Measurements from ENCODE around the gene MEIOB. TPM values are rescaled to one million over a fixed set of nuclear protein-coding genes. Genes with fewer than 3 reads are reported as not detected.
"Not testable (repeated sequence)": the region's sequence is repeated elsewhere in the genome, so short reads cannot be mapped to it uniquely, and the experiment has no call there.

The MEIOB gene
- total RNA-seq, 2 donors from 2014 or later: 0.53 to 0.94 TPM

- Mint-ChIP-seq H3K4me3 (no peak overlapping the region), H3K9me3 (no peaks in the 10 kb centered on the region), H3K4me1 (ENCODE audit: low read depth) (no peaks in the 10 kb centered on the region), H3K27ac (no peak overlapping the region), H3K36me3 (ENCODE audit: insufficient read depth in 2 of 2) (no peaks in the 10 kb centered on the region), H3K27me3 (ENCODE audit: low read depth) (peaks cover 32% of the 10 kb centered on the region)
- no peak for ATAC-seq (replicated peaks in 1 of 2)
- DNase-seq: no peak
These were observed 5.8 kb upstream of the MEIOB start for GRCh38 chr16:1877804-1878203.

GRCh38 chr16:1877089-1877488 lies 5.1 kb upstream of the MEIOB start:
- Mint-ChIP-seq H3K27ac (no peak overlapping the region), H3K27me3 (ENCODE audit: low read depth) (peaks cover 38% of the 10 kb centered on the region), H3K9me3 (no peaks in the 10 kb centered on the region)

GRCh38 chr16:1876468-1876867 lies 4.5 kb upstream of the MEIOB start:
- ATAC-seq (replicated peaks in 1 of 2) (peak; percentile 57 to 78), DNase-seq (peak in 1 of 2 donors; percentile 18)
- Mint-ChIP-seq H3K27me3 (ENCODE audit: low read depth) (peaks cover 40% of the 10 kb centered on the region), H3K36me3 (ENCODE audit: insufficient read depth in 2 of 2) (no peaks in the 10 kb centered on the region), H3K4me3 (no peak overlapping the region), H3K9me3 (no peaks in the 10 kb centered on the region), H3K27ac (no peak overlapping the region), H3K4me1 (ENCODE audit: low read depth) (peaks cover 5% of the 10 kb centered on the region)

More at GRCh38 chr16:1877089-1877488, 5.1 kb upstream of the MEIOB start:
- DNase-seq: no peak
- no peak for ATAC-seq (replicated peaks in 1 of 2)
- H3K36me3 Mint-ChIP-seq (ENCODE audit: insufficient read depth in 2 of 2): no peaks in the 10 kb centered on the region
- H3K4me1 Mint-ChIP-seq (ENCODE audit: low read depth): peaks cover 5% of the 10 kb centered on the region
- H3K4me3 Mint-ChIP-seq: no peak overlapping the region

DNA sequence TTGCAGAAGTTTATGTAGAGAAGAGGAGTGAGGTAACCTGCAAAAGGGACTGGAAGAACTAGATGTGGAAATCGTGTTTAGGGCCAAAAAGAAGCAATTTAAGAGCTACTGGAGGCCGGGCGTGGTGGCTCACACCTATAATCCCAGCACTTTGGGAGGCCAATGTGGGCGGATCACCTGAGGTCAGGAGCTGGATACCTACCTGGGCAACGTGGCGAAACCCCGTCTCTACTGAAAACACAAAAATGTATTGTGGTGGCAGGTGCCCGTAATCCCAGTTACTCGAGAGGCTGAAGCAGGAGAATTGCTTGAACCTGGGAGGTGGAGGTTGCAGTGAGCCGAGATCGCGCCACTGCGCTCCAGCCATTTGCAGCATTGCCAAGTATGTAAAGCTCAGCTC lies 4.1 kb upstream of the MEIOB start:
- H3K27ac Mint-ChIP-seq; ATAC-seq (replicated peaks in 1 of 2); H3K9me3 Mint-ChIP-seq; H3K4me3 Mint-ChIP-seq; DNase-seq; H3K4me1 Mint-ChIP-seq (ENCODE audit: low read depth); H3K36me3 Mint-ChIP-seq (ENCODE audit: insufficient read depth in 2 of 2): not testable (repeated sequence)
- peaks cover 40% of the 10 kb centered on the region for H3K27me3 Mint-ChIP-seq (ENCODE audit: low read depth)

DNA sequence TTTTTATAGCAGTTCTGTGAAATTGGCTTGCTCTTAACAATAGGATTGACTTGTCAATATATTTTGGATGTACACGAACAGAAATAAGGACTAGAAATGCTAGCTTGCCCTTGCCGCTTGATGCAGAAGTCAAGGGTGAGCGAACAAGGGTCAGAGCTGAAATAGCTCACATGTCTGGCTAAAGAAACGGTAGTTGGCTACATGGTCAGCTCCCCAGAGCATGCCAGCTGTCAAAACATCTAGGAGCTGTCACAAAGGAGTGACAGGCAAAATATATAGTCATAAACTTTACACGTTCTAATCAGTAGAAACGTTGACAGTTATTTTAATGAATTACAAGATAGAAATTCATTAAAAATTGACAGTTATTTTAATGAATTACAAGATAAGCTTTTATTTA lies 2.9 kb upstream of the MEIOB start:
- H3K27me3 Mint-ChIP-seq (ENCODE audit: low read depth): peaks cover 40% of the 10 kb centered on the region
- no peak overlapping the region for H3K4me3 Mint-ChIP-seq
- H3K27ac Mint-ChIP-seq: no peak overlapping the region
- DNase-seq: no peak
- H3K9me3 Mint-ChIP-seq: no peaks in the 10 kb centered on the region
- no peaks in the 10 kb centered on the region for H3K36me3 Mint-ChIP-seq (ENCODE audit: insufficient read depth in 2 of 2)
- no peak for ATAC-seq (replicated peaks in 1 of 2)
- H3K4me1 Mint-ChIP-seq (ENCODE audit: low read depth): peaks cover 5% of the 10 kb centered on the region

DNA sequence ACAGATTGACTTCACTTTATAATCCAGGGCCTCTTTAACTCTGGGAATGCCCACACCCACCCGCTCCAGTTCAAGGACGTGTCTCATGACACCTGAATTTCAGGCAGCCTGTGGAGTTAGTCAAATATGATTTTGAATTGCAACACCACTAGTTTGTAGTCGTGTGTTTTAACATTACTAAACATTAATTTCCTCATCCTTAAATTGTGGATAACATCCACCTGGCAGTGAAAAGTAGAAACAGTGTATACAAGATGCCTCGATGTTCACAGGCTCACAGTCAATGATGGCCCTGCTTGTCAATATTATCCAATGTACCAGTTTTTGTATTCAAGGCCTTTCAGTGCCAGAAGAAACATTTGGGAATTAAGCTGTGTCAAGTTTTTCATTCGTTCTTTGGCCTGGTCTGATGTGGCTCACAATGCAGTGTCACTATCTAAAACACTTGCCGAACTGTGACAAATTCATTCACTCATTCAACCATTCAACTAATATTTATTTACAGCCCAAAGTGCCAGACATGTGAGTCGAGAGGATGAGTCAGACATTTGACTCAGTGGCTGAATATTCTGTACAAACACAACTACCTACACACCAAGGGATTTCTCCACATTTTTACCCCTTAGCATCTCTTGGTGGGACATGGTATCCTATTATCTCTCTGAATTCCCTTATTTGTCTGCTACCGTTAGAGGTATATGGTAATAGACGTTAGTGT lies 1.4 kb downstream of the MEIOB start:
- peaks cover 25% of the 10 kb centered on the region for H3K27me3 Mint-ChIP-seq (ENCODE audit: low read depth)
- ATAC-seq (replicated peaks in 1 of 2): no peak
- H3K9me3 Mint-ChIP-seq: no peaks in the 10 kb centered on the region
- H3K36me3 Mint-ChIP-seq (ENCODE audit: insufficient read depth in 2 of 2): no peaks in the 10 kb centered on the region
- no peak overlapping the region for H3K4me3 Mint-ChIP-seq
- DNase-seq: no peak
- no peak overlapping the region for H3K27ac Mint-ChIP-seq
- peaks cover 7% of the 10 kb centered on the region for H3K4me1 Mint-ChIP-seq (ENCODE audit: low read depth)

GRCh38 chr16:1865902-1866690 lies 5.9 kb downstream of the MEIOB start:
- H3K4me1 Mint-ChIP-seq (ENCODE audit: low read depth): peaks cover 6% of the 10 kb centered on the region
- H3K9me3 Mint-ChIP-seq: no peaks in the 10 kb centered on the region
- DNase-seq (no peak), ATAC-seq (replicated peaks in 1 of 2) (no peak)
- H3K27me3 Mint-ChIP-seq (ENCODE audit: low read depth): peaks cover 6% of the 10 kb centered on the region
- H3K36me3 Mint-ChIP-seq (ENCODE audit: insufficient read depth in 2 of 2): no peaks in the 10 kb centered on the region
- H3K27ac Mint-ChIP-seq: no peak overlapping the region
- no peak overlapping the region for H3K4me3 Mint-ChIP-seq

DNA sequence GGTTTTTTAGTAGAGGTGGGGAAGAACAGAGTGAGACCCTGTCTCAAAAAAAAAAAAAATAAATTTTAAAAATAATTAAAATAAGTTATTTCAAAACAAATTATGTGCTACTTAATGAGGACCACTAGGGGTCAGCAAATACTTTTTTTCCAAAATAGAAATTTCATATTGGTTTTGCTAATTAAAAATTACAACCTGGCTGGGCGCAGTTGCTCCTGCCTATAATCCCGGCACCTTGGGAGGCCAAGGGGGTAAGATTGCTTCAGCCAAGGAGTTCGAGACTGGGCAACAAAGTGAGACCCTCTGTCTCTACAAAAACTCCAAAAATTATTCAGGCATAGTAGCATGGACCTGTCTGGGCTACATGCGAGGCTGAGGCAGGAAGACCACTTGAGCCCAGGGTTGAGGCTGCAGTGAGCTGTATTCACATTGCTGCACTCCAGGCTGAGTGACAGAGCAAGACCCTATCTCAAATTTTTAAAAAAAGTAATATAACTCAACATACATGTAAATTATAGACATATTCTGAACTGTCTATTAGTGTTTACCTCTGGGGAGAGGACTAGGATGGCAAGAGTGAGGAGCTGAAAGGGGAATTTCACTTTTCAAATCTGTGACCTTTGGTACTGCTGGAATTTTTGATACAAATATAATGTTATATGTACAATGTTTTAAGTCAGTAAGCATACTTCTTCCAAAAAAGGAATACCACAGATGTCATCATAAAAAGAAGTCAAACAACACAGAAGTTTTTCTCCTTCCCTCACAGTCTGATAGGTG lies 8.1 kb downstream of the MEIOB start:
- DNase-seq (no peak), ATAC-seq (replicated peaks in 1 of 2) (no peak)
- H3K27me3 Mint-ChIP-seq (ENCODE audit: low read depth): peaks cover 10% of the 10 kb centered on the region
- H3K27ac Mint-ChIP-seq: no peak overlapping the region
- no peaks in the 10 kb centered on the region for H3K36me3 Mint-ChIP-seq (ENCODE audit: insufficient read depth in 2 of 2)
- H3K9me3 Mint-ChIP-seq: no peaks in the 10 kb centered on the region
- H3K4me3 Mint-ChIP-seq: no peak overlapping the region
- H3K4me1 Mint-ChIP-seq (ENCODE audit: low read depth): peaks cover 6% of the 10 kb centered on the region

DNA sequence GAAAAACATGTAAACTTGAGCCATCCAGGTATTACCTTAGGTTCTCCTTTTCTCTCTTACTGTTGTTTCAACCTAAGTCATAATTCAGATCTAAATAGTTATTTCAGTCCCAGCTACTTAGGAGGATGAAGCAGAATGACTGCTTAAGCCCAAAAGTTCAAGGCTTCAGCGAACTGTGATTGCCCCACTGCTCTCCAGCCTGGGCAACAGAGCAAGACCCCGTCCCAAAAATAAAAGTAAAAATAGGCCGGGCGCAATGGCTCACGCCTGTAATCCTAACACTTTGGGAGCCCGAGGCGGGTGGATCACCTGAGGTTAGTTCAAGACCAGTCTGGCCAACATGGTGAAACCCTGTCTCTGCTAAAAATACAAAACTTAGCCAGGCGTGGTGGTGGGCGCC lies 9.6 kb downstream of the MEIOB start:
- Mint-ChIP-seq H3K27ac (no peak overlapping the region), H3K4me1 (ENCODE audit: low read depth) (peaks cover 12% of the 10 kb centered on the region), H3K27me3 (ENCODE audit: low read depth) (peaks cover 18% of the 10 kb centered on the region), H3K9me3 (no peaks in the 10 kb centered on the region), H3K36me3 (ENCODE audit: insufficient read depth in 2 of 2) (no peaks in the 10 kb centered on the region), H3K4me3 (no peak overlapping the region)
- DNase-seq (no peak), ATAC-seq (replicated peaks in 1 of 2) (no peak)

DNA sequence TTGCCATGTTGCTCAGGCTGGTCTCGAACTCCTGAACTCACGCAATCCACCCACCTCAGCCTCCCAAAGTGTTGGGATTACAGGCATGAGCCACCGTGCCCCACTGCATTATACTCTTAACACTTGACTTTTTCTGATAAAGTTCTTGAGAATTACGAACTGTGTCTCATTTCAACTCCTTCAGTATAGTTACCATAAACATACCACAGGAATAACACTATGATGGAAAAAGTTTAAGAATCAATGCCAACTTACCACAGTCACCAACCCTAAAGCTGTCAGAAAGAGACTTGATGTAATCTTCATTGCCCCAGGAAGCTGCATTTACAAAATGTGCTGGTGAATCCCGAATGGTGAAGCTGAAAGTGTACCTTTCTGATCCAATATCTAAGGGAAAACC lies 10.2 kb downstream of the MEIOB start:
- no peak overlapping the region for H3K27ac Mint-ChIP-seq
- no peak for DNase-seq
- peaks cover 18% of the 10 kb centered on the region for H3K27me3 Mint-ChIP-seq (ENCODE audit: low read depth)
- peak; percentile 75 to 76 for ATAC-seq (replicated peaks in 1 of 2)
- no peaks in the 10 kb centered on the region for H3K9me3 Mint-ChIP-seq
- H3K4me1 Mint-ChIP-seq (ENCODE audit: low read depth): peaks cover 12% of the 10 kb centered on the region
- H3K4me3 Mint-ChIP-seq: no peak overlapping the region
- H3K36me3 Mint-ChIP-seq (ENCODE audit: insufficient read depth in 2 of 2): no peaks in the 10 kb centered on the region

DNA sequence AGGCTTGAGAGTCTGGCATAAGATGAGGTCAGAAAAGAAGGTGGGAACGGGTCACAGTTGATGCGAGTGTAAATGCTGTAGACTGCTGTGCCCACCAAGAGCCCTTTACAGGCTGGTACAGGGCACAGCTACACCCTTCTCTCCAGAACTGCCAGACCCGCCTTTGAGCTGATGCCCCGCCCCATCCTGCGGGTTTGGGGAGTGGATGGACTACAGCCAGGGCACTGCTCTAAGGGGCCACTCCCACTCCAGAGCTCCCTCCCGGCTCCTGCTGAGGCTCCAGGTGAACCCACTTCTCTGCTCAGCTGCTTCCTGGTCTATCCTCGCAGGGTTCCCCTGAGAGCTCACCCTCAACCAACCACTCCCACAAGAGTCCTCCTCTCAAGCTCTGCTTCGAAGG lies 12.3 kb downstream of the MEIOB start:
- Mint-ChIP-seq H3K27ac (no peak overlapping the region), H3K4me1 (ENCODE audit: low read depth) (peaks cover 20% of the 10 kb centered on the region), H3K9me3 (no peaks in the 10 kb centered on the region), H3K36me3 (ENCODE audit: insufficient read depth in 2 of 2) (no peaks in the 10 kb centered on the region), H3K27me3 (ENCODE audit: low read depth) (peaks cover 12% of the 10 kb centered on the region), H3K4me3 (no peak overlapping the region)
- ATAC-seq (replicated peaks in 1 of 2) (no peak), DNase-seq (no peak)

- H3K4me1 Mint-ChIP-seq (ENCODE audit: low read depth): peaks cover 26% of the 10 kb centered on the region
- H3K27me3 Mint-ChIP-seq (ENCODE audit: low read depth): peaks cover 12% of the 10 kb centered on the region
- no peaks in the 10 kb centered on the region for H3K9me3 Mint-ChIP-seq
- ATAC-seq (replicated peaks in 1 of 2): no peak
- H3K36me3 Mint-ChIP-seq (ENCODE audit: insufficient read depth in 2 of 2): no peaks in the 10 kb centered on the region
- no peak for DNase-seq
- peak overlapping the region; percentile 7 for H3K27ac Mint-ChIP-seq
- H3K4me3 Mint-ChIP-seq: no peak overlapping the region
These were observed 13.6 kb downstream of the MEIOB start for GRCh38 chr16:1858189-1858865.
